Heart right ventricle (tissue), 16 donors: Measurements from ENCODE around the gene LCMT1. TPM values are rescaled to one million over a fixed set of nuclear protein-coding genes. Genes with fewer than 3 reads are reported as not detected.

Source experiments
- ATAC-seq, 8 donors: fragments of 200-7000 bp; cut with Tn5 transposase; one replicate each; pipeline ENCODE4 v1.9.1; 2020; ENCODE audit warnings: mild to moderate bottlenecking in 8 of 8, moderate library complexity in 8 of 8, moderate number of reproducible peaks in 1 of 8
- DNase-seq, 2 donors: peaks; one replicate each; pipeline ENCODE4 v3.0.0-alpha.2; 2020
- H3K27ac ChIP-seq, 10 donors: fragments of 200-600 bp; sonication (generic) in 2 of 10; one replicate each; pipeline versions ENCODE4 v1.5.0 to v1.8.0; 2020 to 2022; ENCODE audit warnings: mild to moderate bottlenecking in 3 of 10
- H3K27me3 ChIP-seq, 7 donors: fragments of 200-600 bp; one replicate each; pipeline ENCODE4 v1.8.0; 2021 to 2022; ENCODE audit warnings: mild to moderate bottlenecking in 2 of 7
- H3K36me3 ChIP-seq, 9 donors: fragments of 200-600 bp; sonication (generic) in 1 of 9; one replicate each; pipeline versions ENCODE4 v1.5.0 to v1.8.0; 2020 to 2022; ENCODE audit warnings: mild to moderate bottlenecking in 2 of 9
- H3K4me1 ChIP-seq, 9 donors: fragments of 200-600 bp; sonication (generic) in 1 of 9; one replicate each; pipeline versions ENCODE4 v1.5.0 to v1.8.0; 2020 to 2022; ENCODE audit warnings: mild to moderate bottlenecking in 4 of 9
- H3K4me3 ChIP-seq, 10 donors: fragments of 200-600 bp; sonication (generic) in 2 of 10; one replicate each; pipeline versions ENCODE4 v1.5.0 to v1.8.0; 2020 to 2022; ENCODE audit warnings: mild to moderate bottlenecking in 7 of 10, moderate library complexity in 2 of 10
- H3K9me3 ChIP-seq, 11 donors: fragments of 200-600 bp in 10 of 11; sonication (generic) in 2 of 11; one replicate each; pipeline versions ENCODE4 v1.5.0 to v1.8.0; 2013 to 2022; ENCODE audit warnings: mild to moderate bottlenecking in 2 of 11, control low read depth in 1 of 11, moderate library complexity in 1 of 11
- WGBS, 2 donors: extraction: QIAGEN DNeasy Blood & Tissue Kit; methylation state at CpG; one replicate each; pipeline ENCODE4 v1.1.7; 2013; ENCODE audit warnings: inconsistent platforms in 1 of 2; 5-methylcytosine and 5-hydroxymethylcytosine counted together
- intact Hi-C, 10 donors: fragments of 100-400 bp; cut with DNase I; formaldehyde crosslinking; loops; one replicate each; pipeline versions ENCODE4 v1.11.1 to v1.14.2; 2022
- polyA plus RNA-seq, 2 donors: library from polyadenylated mRNA; stranded (reverse); fragments of 200-250 nt; gene quantifications; one replicate each; pipeline ENCODE4 v1.2.3, GENCODE V29; 2013
- total RNA-seq, 10 donors: library from RNA; stranded (reverse); fragmentation: NEBNext Ultra II Directional in 3 of 10; extraction: Animal tissue kit (Norgen Biotek cat#: 25700) in 3 of 10; gene quantifications; one replicate each; pipeline versions ENCODE4 v1.2.1 to v1.2.4, GENCODE V29; 2021 to 2023
- TF ChIP-seq, protein P1 (sequence below), 9 donors: fragments of 200-600 bp; sonication (generic) in 2 of 9; IDR thresholded peaks; one replicate each; pipeline versions ENCODE4 v1.5.0 to v1.8.0; 2021 to 2022; ENCODE audit warnings: antibody characterized with exemption in 9 of 9, mild to moderate bottlenecking in 5 of 9, moderate library complexity in 1 of 9
- donor health status: Arrhythmogenic right ventricular cardiomyopathy.
- donor health status: ischemic (EF 13 %, LVEDD 7.1; RV severe dilation, severe dysfunction).
- donor health status: healthy with polysubstance abuse.
- donor health status: DM: no; HTN: yes; CAD: no.
- donor health status: DM: no; HTN: no; CAD: no.
- donor health status: ischemic (EF 25% LVEDD 6.9; RV normal size, moderate dysfunction).
- donor health status: ischemic (EF 25% LVEDD 5.7; RV mildly dilated, moderate dysfunction).
- donor health status: healthy.
- donor health status: DM: yes; HTN: yes; CAD: no.
- donor health status: Ischemic cardiomyopathy.
- donor health status: ischemic (EF 35%, LVEDD 5.7; RV mildly dilated, moderate dysfunction).
- donor health status: nonischemic (EF 11% LVEDD 7.7; RV severe dilation, severe dysfunction).
- donor health status: DM: yes; HTN: yes; CAD: no.
- donor health status: PGD.
- donor health status: ischemic (EF 29% LVEDD 5.4; RV normal size, mild dysfunction).
- donor health status: nonischemic (EF 23%, LVEDD 6.1; RV moderate dilation, normal function).

The LCMT1 gene
- total and polyA plus RNA-seq, 12 donors, result 36.2 to 49.1 (median 44.2) TPM

DNA sequence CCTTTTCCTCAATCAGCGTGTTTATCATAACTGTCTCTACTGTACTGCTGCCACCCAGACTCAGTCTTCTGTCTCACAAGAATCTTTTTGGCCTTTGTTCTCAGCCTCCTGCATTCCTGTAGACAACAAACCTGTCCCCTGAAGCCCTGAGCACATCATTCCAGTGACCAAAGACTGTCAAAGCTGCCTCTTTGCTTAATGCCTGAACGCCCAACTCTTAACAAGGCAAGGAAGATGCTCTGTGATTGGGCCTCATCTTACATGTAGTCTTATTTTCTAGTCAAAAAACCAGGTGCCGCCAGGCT lies 75.9 kb downstream of the LCMT1 start:
- intact Hi-C loops, result no loop called here
- 93 to 97% methylated on average over 3 of the region's 3 CpGs for WGBS, 2 donors
- ATAC-seq (no peak), DNase-seq (no peak)
- no peak overlapping the region for H3K27ac ChIP-seq
- no peak overlapping the region for H3K4me3 ChIP-seq
- no peaks in the 10 kb centered on the region for H3K4me1 ChIP-seq
- H3K9me3 ChIP-seq, result peaks cover 0 to 3% (median 0%) of the 10 kb centered on the region in 11 donors
- TF ChIP-seq, protein P1, sequence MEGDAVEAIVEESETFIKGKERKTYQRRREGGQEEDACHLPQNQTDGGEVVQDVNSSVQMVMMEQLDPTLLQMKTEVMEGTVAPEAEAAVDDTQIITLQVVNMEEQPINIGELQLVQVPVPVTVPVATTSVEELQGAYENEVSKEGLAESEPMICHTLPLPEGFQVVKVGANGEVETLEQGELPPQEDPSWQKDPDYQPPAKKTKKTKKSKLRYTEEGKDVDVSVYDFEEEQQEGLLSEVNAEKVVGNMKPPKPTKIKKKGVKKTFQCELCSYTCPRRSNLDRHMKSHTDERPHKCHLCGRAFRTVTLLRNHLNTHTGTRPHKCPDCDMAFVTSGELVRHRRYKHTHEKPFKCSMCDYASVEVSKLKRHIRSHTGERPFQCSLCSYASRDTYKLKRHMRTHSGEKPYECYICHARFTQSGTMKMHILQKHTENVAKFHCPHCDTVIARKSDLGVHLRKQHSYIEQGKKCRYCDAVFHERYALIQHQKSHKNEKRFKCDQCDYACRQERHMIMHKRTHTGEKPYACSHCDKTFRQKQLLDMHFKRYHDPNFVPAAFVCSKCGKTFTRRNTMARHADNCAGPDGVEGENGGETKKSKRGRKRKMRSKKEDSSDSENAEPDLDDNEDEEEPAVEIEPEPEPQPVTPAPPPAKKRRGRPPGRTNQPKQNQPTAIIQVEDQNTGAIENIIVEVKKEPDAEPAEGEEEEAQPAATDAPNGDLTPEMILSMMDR (IDR thresholded peaks at IDR 0.05), result no peak
- no peaks in the 10 kb centered on the region for H3K27me3 ChIP-seq
- H3K36me3 ChIP-seq, result no peaks in the 10 kb centered on the region

- H3K27me3 ChIP-seq, result no peaks in the 10 kb centered on the region
- ATAC-seq, result no peak
These were observed 77.8 kb downstream of the LCMT1 start for GRCh38 chr16:25189305-25189704.

GRCh38 chr16:25192096-25192495 lies 80.6 kb downstream of the LCMT1 start:
- Histone ChIP-seq H3K4me1 (no peaks in the 10 kb centered on the region), H3K27ac (no peak overlapping the region), H3K4me3 (no peak overlapping the region), H3K27me3 (no peaks in the 10 kb centered on the region), H3K36me3 (no peaks in the 10 kb centered on the region), H3K9me3 (peaks cover 0 to 3% (median 0%) of the 10 kb centered on the region in 11 donors)
- WGBS, 2 donors, result 74 to 79% methylated on average over 6 of the region's 6 CpGs
- TF ChIP-seq, protein P1 (IDR thresholded peaks at IDR 0.05), result no peak
- no peak for ATAC-seq
- DNase-seq, result no peak
- intact Hi-C loops, result no loop called here

More at GRCh38 chr16:25189305-25189704, 77.8 kb downstream of the LCMT1 start:
- Histone ChIP-seq H3K4me3 (no peak overlapping the region), H3K4me1 (no peaks in the 10 kb centered on the region), H3K9me3 (peaks cover 0 to 3% (median 0%) of the 10 kb centered on the region in 11 donors), H3K36me3 (no peaks in the 10 kb centered on the region), H3K27ac (no peak overlapping the region)
- TF ChIP-seq, protein P1 (IDR thresholded peaks at IDR 0.05), result no peak
- WGBS, 2 donors, result 95% methylated on average over 6 of the region's 6 CpGs
- no peak for DNase-seq
- intact Hi-C loops, result no loop called here

DNA sequence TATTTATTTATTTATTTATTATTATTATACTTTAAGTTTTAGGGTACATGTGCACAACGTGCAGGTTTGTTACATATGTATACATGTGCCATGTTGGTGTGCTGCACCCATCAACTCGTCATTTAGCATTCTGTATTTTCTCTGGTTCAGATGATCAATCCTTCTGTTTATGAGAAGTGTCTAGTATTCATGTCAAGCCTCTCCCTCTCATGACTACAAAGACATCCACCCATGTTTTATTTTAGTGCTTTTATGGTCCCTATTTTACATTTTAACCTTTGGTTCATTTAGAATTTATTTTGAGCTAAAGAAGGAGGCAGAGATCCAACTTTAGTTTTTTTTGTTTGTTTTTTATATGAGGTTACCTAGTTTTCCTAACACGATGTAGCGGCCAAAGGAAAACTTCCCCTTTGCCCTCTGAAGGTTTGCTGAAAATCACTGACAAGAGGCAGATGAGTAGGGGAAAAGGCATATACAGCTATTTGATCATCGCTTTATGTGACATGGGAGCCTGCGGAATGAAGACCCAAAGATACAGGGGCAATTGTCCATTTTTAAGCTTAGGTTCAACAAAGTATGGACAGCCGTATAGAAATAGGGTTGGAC lies 82.8 kb downstream of the LCMT1 start:
- H3K9me3 ChIP-seq, result peaks cover 0 to 3% (median 0%) of the 10 kb centered on the region in 11 donors
- DNase-seq (no peak), ATAC-seq (no peak)
- no peak overlapping the region for H3K27ac ChIP-seq
- no peaks in the 10 kb centered on the region for H3K4me1 ChIP-seq
- H3K4me3 ChIP-seq, result no peak overlapping the region
- no peaks in the 10 kb centered on the region for H3K27me3 ChIP-seq
- TF ChIP-seq, protein P1 (IDR thresholded peaks at IDR 0.05), result no peak
- no peaks in the 10 kb centered on the region for H3K36me3 ChIP-seq
- 90 to 92% methylated on average over 7 of the region's 7 CpGs for WGBS, 2 donors
- intact Hi-C loops, result no loop called here
